HepG2 (cell line): ENCODE measurements around the gene POLRMT. TPM values are rescaled to one million over a fixed set of nuclear protein-coding genes. Genes with fewer than 3 reads are reported as not detected.

Source experiments
- ELK4 ChIP-seq: sonication (generic); formaldehyde crosslinking; IDR thresholded peaks from 2 replicates; pipeline ENCODE4 v1.9.0; 2021; ENCODE audit warnings: missing genetic modification reagents, borderline replicate concordance
- JARID2 ChIP-seq: sonication (generic); formaldehyde crosslinking; IDR thresholded peaks from 2 replicates; pipeline ENCODE4 v1.8.1; 2023; ENCODE audit warnings: missing genetic modification reagents, inconsistent platforms; ENCODE audit not compliant: insufficient replicate concordance
- JUN ChIP-seq: sonication (generic); formaldehyde crosslinking; IDR thresholded peaks from 2 replicates; pipeline ENCODE4 v1.4.0; 2020; ENCODE audit warnings: mild to moderate bottlenecking, missing genetic modification reagents
- MAFG ChIP-seq: sonication (generic); formaldehyde crosslinking; IDR thresholded peaks from 2 replicates; pipeline ENCODE4 v1.5.1; 2020; ENCODE audit warnings: mild to moderate bottlenecking, missing genetic modification reagents
- MYC ChIP-seq: sonication (generic); formaldehyde crosslinking; IDR thresholded peaks from 2 replicates; pipeline ENCODE4 v1.9.0; 2021; ENCODE audit warnings: missing genetic modification reagents, borderline replicate concordance
- ZBTB21 ChIP-seq: sonication (generic); formaldehyde crosslinking; IDR thresholded peaks from 2 replicates; pipeline ENCODE4 v1.4.0; 2020; ENCODE audit warnings: missing genetic modification reagents
- ZNF687 ChIP-seq: sonication (generic); formaldehyde crosslinking; IDR thresholded peaks from 2 replicates; pipeline ENCODE4 v1.5.1; 2020; ENCODE audit warnings: mild to moderate bottlenecking, missing genetic modification reagents, moderate library complexity
- ZNF724P ChIP-seq: sonication (generic); formaldehyde crosslinking; IDR thresholded peaks from 2 replicates; pipeline ENCODE4 v1.8.0; 2022; ENCODE audit warnings: missing genetic modification reagents, borderline replicate concordance
- ZNF841 ChIP-seq: sonication (generic); formaldehyde crosslinking; IDR thresholded peaks from 2 replicates; pipeline ENCODE4 v1.8.1; 2023; ENCODE audit warnings: missing genetic modification reagents, borderline replicate concordance
- polyA plus RNA-seq, 8 experiments: library from polyadenylated mRNA; depleted of rRNA in 3 of 8; stranded (reverse) in 7 of 8; unstranded in 1 of 8; fragments of >200 nt; fragmentation: Illumina TruSeq in 4 of 8; extraction: Trizol in 4 of 8; gene quantifications; 2 replicates each; pipeline versions ENCODE4 v1.2.1 to v1.2.3, GENCODE V29; 2011 to 2016; ENCODE audit warnings: low read depth in 4 of 8, missing spikeins in 1 of 8, mixed read lengths in 1 of 8; ENCODE audit not compliant: insufficient read depth in 1 of 8
- total RNA-seq, 5 experiments: library from RNA; depleted of rRNA; stranded (reverse); fragments of >200 nt; fragmentation: Illumina TruSeq; extraction: Trizol; gene quantifications; 2 replicates each; pipeline ENCODE4 v1.2.3, GENCODE V29; 2016; ENCODE audit warnings: low read depth in 1 of 5
- TF ChIP-seq, protein P1 (sequence below): sonication (generic); formaldehyde crosslinking; IDR thresholded peaks from 2 replicates; pipeline ENCODE4 v1.5.0; 2020; ENCODE audit warnings: missing genetic modification reagents

Gene POLRMT
- total and polyA plus RNA-seq, 2 of the 13 experiments (the other 11 are each of a cell fraction or from before 2014, with no cell fraction given): 78.0 to 101 TPM

DNA sequence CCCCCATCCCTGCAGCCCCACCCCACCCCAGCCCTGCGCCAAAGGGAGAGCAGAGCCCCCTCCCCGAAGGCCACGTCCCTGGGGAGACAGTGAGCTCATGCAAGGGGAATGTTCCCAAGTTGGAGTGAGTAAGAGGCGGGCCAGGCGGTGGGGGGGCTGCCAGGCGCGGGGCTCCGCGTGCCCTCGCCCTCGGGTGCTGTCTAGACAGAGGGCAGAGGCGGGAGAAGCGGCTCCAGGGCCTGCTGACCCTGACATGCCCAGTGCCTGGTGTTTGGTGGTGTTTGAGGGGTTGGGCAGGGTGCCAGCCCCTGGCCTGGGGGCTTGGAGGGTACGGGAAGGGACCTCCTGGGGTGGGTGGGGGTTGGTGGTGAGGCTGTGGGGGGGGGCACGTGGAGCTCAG, 43.9 kb upstream of the POLRMT start (continued):
- peak; percentile 8; the same call in 1 of the 2 replicates for TF ChIP-seq ZNF687 (CRISPR knock-in tag)
- TF ChIP-seq ZBTB21 (CRISPR knock-in tag): no peak
- no peak for TF ChIP-seq JARID2 (CRISPR knock-in tag)
- no peak for TF ChIP-seq MAFG (CRISPR knock-in tag)
- TF ChIP-seq MYC (CRISPR knock-in tag): 0 out of 2 replicates have a peak, but pooled peaks have one; percentile 2
- 0 out of 2 replicates have a peak, but pooled peaks have one; percentile 27 for TF ChIP-seq ZNF724P (CRISPR knock-in tag)
- no peak for TF ChIP-seq ZNF841 (CRISPR knock-in tag)
- TF ChIP-seq, protein P1, sequence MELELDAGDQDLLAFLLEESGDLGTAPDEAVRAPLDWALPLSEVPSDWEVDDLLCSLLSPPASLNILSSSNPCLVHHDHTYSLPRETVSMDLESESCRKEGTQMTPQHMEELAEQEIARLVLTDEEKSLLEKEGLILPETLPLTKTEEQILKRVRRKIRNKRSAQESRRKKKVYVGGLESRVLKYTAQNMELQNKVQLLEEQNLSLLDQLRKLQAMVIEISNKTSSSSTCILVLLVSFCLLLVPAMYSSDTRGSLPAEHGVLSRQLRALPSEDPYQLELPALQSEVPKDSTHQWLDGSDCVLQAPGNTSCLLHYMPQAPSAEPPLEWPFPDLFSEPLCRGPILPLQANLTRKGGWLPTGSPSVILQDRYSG (CRISPR knock-in tag): no peak
- TF ChIP-seq ELK4 (CRISPR knock-in tag): no peak
- TF ChIP-seq JUN (CRISPR knock-in tag): 0 out of 2 replicates have a peak, but pooled peaks have one; percentile 51
